Measurements from ENCODE around the gene THRB.
"Not testable (repeated sequence)": the region's sequence is repeated elsewhere in the genome, so short reads cannot be mapped to it uniquely, and the experiment has no call there.

Gene THRB

DNA sequence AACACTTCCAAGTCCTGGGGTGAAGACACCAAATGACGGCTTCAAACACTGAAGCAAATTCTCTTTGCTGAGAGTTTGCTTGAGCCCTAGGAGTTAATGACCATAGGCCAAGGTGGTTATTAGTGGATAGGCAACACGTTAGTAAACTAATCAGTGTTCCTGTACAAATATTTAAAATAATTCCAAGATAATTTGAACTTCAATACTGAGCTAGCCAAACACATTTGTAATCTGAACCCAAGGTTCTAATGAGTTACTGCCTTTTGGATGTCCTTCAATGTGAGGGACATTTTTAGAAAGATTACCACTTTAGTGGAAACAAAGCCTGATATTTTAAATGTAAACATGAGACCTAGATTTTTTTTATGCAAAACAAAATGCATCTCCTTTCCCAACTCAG lies 94.6 kb downstream of the THRB start:
- no peak overlapping the region for H3K4me3 ChIP-seq (ENCODE audit: control insufficient read depth, low read depth, low read length)
- DNase-seq (ENCODE audit: low read depth), result no peak

DNA sequence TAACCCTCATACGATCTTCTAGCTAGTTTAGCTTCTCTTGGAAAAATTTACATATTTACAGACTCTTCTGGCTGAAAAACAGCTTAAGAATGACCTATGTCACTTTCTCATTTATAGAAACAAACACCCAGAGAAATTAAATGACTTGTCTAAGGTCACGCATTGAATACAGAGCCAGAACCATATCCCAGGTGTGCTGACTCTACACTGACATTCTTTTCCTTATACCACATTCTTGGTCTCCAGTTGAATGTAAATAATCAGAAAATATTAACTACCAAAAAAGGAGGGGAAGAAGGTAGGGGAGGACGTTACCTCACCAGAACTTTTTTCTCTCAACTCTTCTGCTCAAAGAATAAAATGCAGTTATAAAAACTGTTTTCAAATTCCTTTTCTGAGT lies 95.0 kb downstream of the THRB start:
- DNase-seq (ENCODE audit: low read depth), result no peak
- TF ChIP-seq, protein P1, sequence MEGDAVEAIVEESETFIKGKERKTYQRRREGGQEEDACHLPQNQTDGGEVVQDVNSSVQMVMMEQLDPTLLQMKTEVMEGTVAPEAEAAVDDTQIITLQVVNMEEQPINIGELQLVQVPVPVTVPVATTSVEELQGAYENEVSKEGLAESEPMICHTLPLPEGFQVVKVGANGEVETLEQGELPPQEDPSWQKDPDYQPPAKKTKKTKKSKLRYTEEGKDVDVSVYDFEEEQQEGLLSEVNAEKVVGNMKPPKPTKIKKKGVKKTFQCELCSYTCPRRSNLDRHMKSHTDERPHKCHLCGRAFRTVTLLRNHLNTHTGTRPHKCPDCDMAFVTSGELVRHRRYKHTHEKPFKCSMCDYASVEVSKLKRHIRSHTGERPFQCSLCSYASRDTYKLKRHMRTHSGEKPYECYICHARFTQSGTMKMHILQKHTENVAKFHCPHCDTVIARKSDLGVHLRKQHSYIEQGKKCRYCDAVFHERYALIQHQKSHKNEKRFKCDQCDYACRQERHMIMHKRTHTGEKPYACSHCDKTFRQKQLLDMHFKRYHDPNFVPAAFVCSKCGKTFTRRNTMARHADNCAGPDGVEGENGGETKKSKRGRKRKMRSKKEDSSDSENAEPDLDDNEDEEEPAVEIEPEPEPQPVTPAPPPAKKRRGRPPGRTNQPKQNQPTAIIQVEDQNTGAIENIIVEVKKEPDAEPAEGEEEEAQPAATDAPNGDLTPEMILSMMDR (IDR thresholded peaks at IDR 0.05; ENCODE audit: control insufficient read depth, insufficient read depth, low read depth, low read length, missing control alignments), result no peak
- no peak overlapping the region for H3K4me3 ChIP-seq (ENCODE audit: control insufficient read depth, low read depth, low read length)

More for the DNA sequence above, 94.6 kb downstream of the THRB start:
- TF ChIP-seq, protein P1 (IDR thresholded peaks at IDR 0.05; ENCODE audit: control insufficient read depth, insufficient read depth, low read depth, low read length, missing control alignments), result no peak

DNA sequence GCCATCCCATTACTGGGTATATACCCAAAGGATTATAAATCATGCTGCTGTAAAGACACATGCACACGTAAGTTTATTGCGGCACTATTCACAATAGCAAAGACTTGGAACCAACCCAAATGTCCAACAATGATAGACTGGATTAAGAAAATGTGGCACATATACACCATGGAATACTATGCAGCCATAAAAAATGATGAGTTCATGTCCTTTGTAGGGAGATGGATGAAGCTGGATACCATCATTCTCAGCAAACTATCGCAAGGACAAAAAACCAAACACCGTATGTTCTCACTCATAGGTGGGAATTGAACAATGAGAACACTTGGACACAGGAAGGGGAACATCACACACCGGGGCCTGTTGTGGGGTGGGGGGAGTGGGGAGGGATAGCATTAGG lies 95.9 kb downstream of the THRB start:
- DNase-seq (ENCODE audit: low read depth); H3K4me3 ChIP-seq (ENCODE audit: control insufficient read depth, low read depth, low read length): not testable (repeated sequence)

DNA sequence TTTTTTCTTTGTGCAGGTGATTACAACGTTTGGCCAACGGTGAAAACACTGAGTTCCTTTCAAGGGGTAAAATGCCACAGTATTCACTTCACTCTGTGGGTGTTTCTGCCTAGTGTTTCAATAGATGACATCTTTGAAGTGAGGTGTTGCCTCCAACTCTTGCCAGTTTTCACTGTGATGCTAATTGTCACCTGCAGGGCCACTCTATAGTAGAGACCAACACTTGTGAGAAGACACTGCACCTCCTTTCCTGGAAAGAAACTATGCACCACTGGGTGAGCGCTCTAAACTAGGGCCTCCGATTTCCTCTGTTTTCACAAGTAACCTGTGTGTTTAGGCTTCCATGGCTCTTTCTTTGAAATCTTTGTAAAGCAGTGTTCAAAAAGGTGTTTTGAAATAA lies 98.3 kb downstream of the THRB start:
- TF ChIP-seq, protein P1 (IDR thresholded peaks at IDR 0.05; ENCODE audit: control insufficient read depth, insufficient read depth, low read depth, low read length, missing control alignments), result no peak
- H3K4me3 ChIP-seq (ENCODE audit: control insufficient read depth, low read depth, low read length), result no peak overlapping the region
- no peak for DNase-seq (ENCODE audit: low read depth)

DNA sequence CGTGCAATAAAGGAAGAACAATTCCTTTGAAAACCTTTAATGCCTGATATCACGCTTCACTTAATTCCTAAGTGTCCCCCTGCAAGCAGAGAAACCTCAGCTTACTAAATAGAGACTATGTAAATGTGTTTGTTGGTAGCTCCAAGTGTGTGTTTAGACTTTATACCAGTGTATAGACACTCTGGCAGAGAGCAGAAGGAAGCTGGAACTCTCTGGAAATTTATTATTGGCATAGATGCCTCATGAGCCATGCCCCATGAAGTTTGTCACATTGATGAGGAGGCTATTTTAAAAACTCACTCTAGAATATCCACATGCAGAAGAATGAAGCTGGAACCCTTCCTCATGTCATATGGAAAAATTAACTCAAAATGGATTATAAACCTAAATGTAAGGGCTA lies 99.9 kb downstream of the THRB start:
- no peak overlapping the region for H3K4me3 ChIP-seq (ENCODE audit: control insufficient read depth, low read depth, low read length)
- TF ChIP-seq, protein P1 (IDR thresholded peaks at IDR 0.05; ENCODE audit: control insufficient read depth, insufficient read depth, low read depth, low read length, missing control alignments), result no peak
- no peak for DNase-seq (ENCODE audit: low read depth)

DNA sequence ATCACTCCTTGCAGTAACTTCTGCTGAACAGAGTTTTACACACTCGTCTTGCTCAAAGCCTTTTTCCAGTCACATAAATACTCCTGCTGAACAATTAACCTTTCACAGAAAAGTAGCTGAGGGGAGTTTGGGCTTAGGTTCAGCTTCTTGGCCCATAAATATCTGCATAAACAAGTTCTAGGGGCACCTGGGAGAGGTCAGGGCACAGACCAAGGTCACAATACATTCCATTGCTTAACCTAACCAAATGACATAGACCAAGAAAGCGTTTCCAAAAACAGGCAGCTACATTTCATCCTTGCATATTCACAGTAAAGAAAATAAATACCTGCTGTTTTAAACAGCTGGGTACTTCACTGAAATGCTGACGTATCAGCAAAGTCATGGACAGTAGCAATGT lies 101.3 kb downstream of the THRB start:
- no peak for DNase-seq (ENCODE audit: low read depth)
- no peak overlapping the region for H3K4me3 ChIP-seq (ENCODE audit: control insufficient read depth, low read depth, low read length)
- TF ChIP-seq, protein P1 (IDR thresholded peaks at IDR 0.05; ENCODE audit: control insufficient read depth, insufficient read depth, low read depth, low read length, missing control alignments), result no peak

DNA sequence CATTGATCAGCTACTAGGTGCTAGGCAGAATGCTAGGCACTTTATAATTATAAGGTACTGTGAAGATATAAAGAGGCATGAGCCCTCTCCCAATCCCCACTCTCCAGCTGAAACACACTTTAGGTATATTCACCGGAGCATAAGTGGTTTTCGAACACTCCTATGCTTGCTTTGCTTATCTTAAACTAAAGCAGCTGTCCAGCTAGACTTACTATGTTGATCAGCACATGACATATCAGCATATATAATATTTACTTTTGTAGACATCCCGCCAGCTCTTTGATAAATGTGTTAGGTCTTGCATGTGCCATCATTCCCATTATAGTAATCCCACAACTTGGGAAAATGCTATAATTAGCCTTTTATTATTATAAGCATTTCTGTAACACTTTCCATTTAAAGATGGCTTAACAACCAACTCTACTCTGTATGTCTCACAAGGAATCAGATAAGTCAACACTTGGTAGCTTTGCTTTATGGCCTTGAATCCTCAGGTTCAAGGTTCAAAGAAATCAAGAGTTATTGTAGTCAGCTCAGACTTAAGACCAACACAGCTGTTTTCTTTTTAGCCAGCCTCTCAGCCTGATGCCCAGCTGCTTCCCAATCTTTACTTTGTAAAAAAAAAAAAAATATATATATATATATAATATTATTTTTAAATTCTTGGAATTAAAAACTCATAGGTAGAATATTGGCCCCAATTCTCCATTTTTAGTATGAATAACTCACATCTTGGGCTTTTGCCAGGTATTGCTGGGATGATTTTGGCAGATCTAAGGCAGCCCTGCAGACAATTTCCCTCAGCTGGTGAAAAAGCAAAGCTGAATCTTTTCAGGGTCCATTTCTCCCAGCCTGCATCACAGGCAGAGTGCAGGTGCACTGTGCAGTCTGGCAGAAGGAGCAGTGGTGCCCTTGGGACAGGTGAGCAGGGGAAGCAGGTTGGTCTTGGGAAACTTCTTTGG lies 104.2 kb downstream of the THRB start:
- DNase-seq (ENCODE audit: low read depth), result no peak
- TF ChIP-seq, protein P1 (IDR thresholded peaks at IDR 0.05; ENCODE audit: control insufficient read depth, insufficient read depth, low read depth, low read length, missing control alignments), result no peak
- no peak overlapping the region for H3K4me3 ChIP-seq (ENCODE audit: control insufficient read depth, low read depth, low read length)
